Amygdala (tissue), 56 donors: ENCODE measurements around the gene CDPF1.

Experiments
- DNase-seq, 56 donors: peaks; one replicate each; lab custom pipeline; 2025; lab: John Stamatoyannopoulos, UW

The CDPF1 gene, protein sequence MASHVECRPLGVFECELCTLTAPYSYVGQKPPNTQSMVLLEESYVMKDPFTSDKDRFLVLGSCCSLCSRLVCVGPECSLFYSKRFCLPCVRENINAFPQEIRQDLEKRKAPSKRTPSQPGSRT

DNA sequence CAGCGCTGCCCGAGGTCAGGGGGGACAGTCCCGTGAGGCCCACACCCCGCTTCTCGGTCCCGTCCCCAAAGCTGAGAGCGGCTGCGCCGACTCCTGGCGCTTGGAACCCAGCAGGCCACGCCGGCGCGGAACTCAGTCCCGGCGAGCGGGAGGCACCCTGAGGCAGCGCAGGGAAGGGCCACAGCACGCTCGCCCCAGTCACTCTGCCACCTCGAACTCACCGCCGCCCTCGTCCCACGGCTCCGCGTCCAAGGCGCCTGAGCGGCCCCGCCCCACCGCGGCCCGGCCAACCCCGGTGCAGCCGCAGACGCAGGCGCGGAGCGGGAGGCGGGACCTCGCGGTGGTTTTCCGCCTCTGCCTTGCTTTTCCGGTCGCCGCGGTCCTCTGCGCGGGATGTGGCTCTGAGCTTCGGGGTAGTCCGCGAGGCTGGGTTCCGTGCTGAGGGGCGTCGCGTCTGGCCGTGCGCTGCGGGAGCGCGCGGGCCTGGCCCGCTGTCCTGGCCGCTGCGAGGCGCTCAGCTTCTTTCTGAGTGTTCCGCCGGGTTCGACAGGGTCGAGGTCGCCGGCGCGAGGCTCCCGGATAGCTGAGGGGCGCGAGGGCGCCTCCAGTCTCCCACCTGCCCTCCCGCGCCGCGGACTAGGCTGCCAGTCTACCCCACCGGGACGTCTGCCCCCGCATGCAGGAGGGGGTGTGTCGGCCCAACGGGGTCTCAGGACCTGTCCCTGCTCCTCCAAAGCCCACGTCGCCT, at the start of gene CDPF1:
Gene CDPF1, minus strand, starts transcription at position 259 of the 748 bp plus-strand sequence. CDS start 2,009 bp downstream, outside the sequence.
- DNase-seq, result peak in 55 of 56 donors; percentile 44 to 94 (median 81)

DNA sequence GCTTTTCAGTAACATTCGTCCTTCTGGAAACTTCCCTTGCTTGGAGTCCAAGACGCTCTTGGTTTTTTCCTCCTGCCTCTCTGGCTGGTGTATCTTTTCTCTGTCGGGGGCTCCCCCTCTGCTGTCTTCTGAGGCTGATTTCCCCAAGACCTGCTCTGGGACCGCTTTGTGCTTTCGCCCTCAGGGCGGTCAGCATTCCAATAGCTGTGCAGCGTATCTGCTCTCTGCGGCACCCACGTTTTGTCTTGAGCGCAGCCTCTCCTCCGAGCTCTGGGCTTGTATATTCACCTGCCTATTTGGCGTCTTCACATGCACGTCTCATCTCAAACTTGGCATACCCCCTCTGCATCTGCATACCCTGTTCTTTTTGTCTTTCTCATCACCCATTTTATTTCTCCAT, 49.0 kb upstream of the CDPF1 start:
- no peak for DNase-seq

DNA sequence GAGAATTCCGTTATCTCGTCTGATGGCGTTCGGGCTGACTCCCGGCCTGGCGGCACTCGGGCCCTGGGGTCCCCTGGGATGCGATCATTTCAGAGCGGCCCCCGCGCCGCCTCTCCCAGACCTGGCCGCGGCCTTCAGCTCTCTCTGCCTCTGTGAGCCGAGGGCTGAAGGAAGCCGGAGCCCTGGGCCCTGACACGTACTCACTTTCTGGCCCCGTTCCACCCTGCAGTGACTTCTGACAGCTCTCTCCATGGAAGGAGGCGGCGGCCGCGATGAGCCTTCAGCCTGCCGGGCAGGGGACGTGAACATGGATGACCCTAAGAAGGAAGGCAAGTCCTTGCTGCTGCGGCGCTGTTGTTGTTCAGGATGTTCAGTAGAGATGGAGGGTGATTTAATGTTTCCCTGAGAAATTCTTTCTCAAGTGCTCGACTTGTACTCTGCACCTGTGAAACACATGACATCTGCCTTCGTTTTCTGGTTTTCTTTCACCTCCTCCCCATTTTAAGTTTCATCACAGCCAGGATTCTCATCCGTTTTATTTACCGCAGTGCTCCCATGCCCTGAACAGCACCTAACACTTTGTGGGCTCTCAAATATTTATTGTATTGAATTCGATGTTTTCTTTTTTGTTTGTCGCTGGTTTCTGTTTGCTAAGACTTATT, 47.2 kb upstream of the CDPF1 start:
- DNase-seq, result peak in 3 of 56 donors; percentile 12 to 49 (median 30)

DNA sequence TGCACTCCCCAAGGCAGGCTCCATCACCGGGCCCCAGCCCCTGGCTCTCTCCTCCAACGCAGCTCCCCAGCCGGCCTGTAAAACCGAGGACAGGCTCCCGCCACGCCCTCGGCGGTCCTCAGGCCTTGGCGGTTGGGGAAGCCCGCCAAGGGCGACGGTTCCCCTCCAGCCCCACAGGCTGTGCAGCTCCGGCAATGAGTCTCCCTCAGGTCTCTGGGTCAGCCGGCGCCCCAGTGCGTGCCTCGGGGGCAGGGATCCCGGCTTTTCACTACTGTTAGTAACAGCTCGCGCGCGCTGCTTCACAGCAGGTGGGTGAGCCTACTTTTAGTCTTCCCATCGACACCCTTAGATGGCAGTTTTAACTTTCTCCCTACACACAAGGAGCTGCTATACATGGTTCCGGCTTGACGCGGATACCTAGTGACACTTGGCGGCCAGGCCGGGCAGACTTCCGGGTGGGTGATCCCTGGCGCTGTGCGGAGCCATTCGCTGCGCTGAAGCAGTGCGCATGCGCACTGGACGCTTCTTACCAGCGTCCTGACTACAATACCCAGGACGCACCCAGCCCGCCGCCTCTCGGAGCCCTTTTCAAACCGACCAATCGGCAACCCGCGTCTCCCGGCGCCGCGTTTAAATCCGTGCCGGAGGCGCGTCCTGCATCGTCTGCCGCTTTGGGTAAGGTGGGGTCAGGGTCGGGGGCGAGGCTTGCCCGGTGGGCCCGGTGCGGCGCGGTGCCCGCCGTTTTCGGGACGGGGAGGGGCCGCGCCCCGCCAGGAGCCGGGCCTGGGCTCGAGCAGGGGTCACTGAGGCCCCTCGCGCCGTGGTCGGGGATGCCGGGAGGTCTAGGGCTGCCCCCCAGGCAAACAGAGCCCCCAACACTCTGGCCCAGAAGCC, 46.4 kb upstream of the CDPF1 start, which contains the start of gene GTSE1:
Gene GTSE1, plus strand, starts transcription at position 614 of the 894 bp plus-strand sequence. CDS start 531 bp downstream, outside the sequence.
- peak; percentile 49 to 99 (median 93) for DNase-seq

DNA sequence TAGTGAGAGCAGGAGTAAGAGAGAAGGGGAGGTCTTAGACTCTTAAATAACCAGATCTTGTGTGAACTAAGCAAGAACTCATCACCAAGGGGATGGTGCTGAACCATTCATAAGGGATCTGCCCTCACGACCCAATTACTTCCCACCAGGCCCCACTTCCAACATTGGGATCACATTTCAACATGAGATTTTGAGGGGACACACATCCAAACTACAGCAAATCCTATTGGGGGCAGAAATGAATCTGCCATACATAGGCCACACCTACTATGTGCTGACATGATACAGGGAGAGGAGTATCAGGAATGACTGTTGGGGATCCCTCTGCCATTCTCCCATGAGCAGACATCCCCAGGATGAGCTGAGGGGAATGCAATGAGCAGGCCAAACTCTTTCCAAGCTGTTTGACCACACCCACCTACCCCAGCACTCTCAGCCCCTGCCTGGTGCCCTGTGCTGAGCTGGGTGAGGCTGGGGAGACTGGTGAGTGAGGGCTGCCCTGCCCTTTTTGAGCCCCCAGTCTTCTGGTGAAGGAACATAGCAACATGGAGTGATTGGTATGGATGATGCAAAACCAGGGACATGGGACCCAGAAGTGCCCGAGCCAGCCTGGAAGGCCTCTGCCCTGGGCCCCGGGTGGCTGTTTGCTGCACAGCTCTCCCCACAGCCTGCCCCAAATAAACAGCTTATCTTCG, 45.3 kb upstream of the CDPF1 start:
- DNase-seq, result no peak

DNA sequence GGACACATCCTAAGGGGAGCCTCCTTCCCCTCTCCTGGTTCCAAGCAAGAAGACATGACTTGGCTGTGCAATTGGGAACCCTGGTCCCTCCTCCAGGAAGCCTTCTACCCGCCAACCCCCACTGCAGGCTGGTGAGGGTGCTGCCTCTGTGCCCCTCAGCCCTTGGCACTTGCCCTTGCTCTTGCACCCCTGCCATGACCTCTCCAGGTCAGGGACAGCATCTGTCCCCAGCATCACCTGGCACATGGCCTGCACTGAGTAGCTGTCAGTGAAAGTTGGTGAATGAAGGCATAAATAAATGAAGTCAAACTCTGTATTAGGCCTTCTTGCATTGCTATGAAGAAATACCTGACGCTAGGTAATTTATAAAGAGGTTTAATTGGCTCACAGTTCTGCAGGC, 44.7 kb upstream of the CDPF1 start:
- DNase-seq, result no peak

DNA sequence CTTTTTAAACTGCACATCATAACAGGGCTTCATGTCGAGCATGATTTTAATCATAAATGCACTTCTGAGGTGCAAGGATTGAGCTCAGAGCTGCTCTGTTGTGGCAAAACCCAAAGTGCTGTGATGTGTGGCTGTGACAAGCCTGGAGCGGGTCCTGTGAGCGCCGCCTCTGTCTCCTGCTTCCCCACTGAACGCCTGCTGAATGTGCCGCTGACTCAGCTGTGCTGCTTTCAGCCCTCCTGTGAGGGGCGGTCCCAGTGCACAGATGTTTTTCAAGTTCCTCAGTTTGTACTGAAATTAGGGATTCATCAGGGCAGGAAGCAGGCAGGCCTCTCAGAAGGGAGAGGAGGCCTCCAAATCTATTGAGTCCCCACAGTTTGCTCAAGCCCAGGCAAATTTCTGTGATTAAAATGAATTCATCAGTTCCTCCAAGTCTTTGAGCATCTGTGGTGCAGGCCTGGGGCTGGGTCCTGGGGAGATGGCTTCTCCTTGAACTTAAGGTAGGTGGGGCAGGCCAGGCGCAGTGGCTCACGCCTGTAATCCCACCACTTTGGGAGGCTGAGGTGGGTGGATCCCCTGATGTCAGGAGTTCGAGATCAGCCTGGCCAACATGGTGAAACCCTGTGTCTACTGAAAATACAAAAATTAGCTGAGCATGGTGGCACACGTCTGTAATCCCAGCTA, 43.6 kb upstream of the CDPF1 start:
- peak in 30 of 56 donors; percentile 10 to 65 (median 31) for DNase-seq

DNA sequence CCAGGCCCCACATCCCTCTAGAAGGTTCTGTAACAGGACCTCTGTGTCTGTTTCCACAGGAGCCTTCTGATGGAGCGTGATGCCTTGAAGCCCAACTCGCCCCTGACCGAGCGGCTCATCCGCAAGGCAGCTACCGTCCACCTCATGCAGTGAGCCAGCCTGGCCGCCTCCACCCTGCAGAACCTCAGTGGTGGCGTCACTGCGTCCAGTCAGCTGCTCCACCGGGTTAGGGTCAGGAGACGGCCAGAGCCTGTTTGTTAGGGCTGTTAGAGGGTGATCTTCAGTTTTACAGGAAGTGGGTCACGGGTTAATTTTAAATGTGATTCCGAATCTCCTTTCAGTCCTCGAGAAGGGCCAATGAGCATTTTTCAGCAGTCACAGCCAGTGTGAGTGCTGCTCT, 42.6 kb upstream of the CDPF1 start:
- DNase-seq, result peak in 3 of 56 donors; percentile 2 to 16 (median 7)

DNA sequence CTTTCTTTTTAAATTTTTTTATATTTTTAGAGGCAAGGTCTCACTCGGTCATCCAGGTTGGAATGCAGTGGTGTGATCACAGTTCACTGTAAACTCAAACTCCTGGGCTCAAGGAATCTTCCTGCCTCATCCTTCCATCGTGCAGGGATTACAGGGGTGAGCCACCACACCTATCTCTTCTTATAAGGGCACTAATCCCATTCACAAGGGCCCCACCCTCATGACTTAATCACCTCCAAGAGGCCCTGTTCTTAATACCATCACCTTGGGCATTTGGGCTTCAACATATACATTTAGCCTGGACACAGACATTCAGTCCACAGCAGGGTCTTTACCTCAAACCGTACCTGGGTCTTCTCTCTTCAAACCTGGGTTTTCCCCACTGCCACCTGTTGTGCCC, 42.1 kb upstream of the CDPF1 start:
- DNase-seq, result no peak

DNA sequence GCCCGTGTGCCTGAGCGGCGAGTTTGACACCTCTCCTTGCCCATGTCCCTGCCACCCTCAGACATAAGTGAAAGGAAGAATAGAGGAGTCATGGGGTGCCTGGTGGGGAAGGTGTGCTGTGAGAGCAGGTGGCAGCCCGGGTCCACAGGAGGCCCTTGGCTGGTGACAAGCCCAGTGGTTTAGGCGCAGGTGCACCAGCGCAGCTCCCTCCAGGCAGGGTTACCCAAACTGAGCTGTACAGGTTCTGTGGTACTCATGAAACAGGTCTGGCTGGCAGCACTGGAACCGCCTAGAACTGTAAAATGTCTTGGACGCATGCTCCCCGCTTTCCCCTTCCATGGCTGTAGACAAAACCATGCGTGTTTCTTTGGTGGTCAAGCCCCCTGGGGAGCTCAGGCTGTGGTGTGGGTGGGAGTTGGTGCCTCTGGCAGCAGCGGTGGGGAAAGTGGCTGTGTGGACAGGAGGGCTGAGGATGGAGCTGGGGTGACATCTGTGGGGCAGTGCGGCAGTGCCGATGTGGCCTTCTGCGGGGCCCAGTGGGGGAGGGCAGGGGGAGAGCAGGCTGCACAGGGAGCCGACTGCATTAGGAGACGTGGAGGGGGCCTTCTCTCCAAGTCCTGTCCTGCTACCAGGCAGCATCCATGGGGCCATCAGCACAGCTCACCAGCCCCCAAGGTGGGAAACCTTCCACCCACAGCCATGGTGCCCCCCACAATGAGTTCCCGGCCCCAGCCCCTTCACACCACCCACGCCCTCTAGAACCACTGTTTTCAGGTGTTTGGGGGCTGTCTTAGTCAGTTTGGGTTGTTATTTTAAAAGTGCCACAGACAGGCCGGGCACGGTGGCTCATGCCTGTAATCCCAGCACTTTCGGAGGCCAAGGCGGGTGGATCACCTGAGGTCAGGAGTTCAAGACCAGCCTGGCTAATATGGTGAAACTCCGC, 41.0 kb upstream of the CDPF1 start:
- DNase-seq, result no peak

DNA sequence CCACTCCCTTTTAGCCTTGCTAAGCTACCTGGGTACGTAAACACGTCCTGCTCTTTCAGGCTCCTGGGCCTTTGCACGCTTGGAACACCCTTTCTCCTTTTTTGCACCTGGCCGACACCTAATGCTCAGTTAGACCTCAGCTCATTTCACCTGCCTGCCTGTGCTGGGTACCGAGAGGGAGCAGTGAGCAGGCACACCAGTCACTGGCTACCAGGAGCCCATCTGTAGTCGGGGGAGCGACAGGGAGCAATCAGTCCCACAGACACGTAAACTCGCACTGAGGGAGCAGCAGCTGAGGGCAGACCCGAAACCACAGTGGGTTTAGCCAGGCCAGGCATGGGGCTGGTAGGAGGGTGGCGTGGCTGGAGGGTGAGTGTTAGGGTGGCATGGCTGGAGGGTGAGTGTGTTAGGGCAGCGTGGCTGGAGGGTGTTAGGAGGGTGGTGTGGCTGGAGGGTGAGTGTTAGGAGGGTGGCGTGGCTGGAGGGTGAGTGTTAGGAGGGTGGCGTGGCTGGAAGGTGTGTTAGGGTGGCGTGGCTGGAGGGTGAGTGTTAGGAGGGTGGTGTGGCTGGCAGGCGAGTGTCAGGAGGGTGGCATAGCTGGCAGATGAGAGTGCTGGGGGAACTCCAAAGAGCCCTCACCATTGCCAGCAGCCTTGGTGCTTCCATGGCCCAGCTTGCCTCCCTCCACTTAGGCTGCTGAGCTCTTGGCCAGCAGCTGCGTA, 40.2 kb upstream of the CDPF1 start:
- DNase-seq, result no peak

DNA sequence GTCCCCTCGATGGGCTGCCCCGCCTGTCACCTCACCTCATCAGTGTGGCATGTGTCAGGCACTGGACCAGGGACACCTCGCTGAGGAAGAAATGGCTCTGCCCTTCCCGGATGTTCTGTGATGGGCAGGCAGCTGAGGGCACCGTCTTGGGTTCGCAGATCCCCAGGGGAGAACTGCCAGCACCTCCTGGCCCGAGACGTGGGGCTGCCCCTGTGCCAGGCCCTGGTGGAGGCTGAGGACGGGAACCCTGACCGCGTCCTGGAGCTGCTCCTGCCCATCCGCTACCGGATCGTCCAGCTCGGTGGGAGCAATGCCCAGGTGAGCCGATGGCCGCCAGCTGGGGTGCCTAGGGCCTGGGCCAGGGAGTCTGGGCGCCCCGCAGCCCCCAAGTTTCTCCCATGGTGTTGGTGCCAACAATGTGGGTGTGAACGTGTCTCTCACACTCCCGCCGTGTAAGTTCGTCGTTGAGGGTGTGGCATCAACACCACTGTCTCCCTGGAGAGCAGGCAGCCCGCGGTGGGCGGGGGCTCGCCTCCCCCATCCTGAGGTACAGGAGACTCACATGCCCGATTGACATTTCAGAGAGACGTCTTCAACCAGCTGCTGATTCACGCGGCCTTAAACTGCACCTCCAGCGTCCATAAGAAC, 39.3 kb upstream of the CDPF1 start:
- no peak for DNase-seq

DNA sequence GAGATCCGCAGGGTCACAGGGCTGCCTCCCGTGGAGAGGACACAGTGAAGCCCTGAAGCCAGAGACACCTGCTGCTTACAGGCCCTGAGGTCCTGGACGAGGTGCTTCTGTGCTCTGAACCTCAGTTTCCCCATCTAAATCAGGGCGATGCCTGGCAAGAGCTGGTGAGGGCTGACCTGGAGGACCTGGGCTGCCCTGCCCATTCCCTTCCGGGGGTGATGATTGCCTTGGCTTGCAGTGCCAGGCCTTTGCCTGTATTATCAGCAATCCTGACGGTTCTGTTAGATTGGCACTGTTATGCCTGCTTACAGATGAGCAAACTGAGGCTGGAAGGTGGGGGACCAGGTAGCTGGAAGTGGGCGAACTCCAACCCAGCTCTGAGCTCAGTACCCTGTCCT, 38.8 kb upstream of the CDPF1 start:
- DNase-seq, result no peak

DNA sequence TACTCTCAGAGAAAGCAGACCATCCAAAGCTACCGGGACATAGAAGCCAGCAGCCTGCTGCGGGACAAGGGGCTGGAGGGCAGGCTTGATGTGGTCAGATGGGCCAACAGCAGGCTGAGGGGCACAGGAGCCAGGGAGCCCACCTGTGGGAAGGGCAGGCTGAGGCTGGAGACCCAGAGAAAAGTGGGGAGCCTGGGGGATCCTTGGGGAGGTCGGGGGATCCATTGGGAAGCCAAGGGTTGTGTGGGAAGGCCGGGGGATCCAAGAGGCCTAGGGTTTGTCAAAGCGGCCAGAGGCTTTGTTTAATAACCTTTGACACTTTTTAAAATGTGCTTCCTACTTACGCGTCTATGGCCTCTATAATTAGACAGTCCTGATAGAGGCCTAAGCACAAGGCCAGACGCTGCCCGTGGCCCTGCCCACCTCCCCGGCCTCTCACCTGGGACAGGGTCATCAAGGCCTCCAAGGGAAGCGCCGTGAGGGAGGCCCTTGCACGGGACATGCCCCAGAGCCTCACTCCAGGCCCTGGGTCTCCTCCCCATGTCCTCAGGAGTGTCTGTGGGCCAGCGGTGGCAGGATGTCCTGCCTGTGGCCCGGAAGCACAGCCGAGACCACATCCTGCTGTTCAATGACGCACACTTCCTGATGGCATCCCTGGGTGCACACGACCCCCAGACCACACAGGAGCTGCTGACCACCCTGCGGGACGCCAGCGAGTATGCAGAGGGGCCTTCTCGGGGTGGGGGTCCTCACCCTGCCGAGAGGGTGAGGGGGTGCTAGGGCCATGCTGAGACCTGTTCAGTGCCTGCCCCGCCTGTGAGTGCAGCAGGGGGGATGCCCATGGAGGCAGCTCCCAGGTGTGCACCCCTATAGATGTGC, 38.0 kb upstream of the CDPF1 start:
- no peak for DNase-seq

DNA sequence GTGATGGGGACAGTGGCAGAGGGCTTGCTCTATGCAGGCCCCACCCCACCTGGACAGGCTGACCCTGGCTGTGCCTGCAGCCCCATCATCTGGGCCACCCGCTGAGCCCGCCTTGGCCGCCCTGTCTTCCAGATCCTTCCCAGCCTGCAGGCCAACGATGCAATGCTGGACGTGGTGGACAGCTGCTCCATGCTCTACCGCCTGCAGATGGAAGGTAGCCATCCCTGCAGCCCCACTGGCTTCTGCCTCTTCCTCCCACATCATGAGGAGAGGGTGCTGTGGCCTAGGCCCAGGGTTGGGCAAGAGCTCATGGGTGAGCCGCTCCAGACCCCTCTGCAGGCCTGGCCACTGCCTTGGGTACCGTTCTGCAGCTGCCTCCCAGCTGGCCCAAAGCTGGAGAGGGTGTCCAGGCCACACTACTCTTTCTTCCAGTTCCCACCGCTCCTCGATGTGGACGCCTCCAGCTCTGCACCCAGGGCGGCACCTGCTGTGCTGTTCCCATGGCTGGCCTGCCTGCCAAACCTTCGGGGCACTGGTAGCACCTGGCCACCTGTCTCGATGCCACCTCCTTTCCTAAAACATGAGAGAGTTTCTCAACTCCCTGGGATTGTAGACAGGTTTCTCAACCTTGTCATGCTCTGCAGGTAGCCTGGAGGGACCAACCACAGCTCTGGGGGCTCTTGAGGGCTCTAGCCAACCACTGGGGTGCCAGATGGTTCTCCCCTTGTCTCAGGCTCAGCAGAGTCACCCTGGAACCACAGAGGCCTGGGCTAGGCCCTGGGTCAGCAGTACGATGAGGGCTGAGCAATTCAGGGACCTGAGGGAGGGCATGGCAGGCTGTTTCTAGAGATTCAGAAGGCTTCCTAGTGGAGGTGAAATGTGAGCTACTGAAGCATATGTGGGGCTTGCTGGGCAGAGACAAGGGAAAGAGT, 37.1 kb upstream of the CDPF1 start:
- DNase-seq, result no peak
